ENCODE results near the gene USP26.
"Not testable (repeated sequence)": the region's sequence is repeated elsewhere in the genome, so short reads cannot be mapped to it uniquely, and the experiment has no call there.

The USP26 gene

DNA sequence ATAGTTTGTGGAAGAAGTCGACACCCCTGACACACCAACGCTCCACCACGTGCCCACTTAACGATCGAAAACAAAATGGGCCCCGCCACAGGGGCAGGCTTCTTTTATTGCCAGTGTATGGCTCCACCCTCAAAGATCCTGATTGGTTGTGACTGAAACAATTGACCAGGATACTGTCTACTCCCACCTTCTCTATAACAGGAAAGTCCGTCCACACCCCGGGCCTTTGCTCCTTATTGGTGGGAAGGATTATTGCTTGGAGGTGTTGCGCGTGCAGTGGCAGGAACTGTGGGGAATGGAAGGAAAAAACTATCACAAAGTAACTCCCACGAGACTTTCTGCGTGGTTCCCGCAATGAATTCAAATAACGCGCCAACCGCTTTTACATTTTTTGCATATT, at the start of gene USP26:
USP26 (minus strand) TSS at position 79 of the 400 bp plus-strand sequence. CDS start 68,889 bp downstream, outside the sequence.
- DNase-seq (ENCODE audit: low read depth in 3 of 3, low spot score in 1 of 3) = no peak

- no peak for DNase-seq (ENCODE audit: low read depth in 3 of 3, low spot score in 1 of 3)
Observed at GRCh38 chrX:133134282-133134681, 37.4 kb upstream of the USP26 start.

DNA sequence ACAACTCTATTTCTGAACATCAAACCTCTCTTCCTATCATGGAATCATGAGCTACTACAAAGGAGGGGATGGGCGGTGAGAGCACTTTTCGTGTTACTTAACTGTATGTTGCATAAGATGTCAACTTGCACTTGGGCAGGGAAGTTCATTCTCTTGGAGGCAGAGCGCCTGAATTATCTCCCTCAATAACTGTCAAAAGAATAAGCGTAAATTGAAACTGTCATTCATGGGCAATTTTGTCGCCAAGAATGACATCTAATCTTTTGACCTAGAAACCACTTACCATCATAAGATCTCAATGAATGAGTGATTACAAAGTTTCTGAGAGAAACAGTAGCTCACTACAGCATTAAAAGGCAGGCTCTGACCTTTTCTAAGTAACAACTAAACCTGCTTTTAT, 23.5 kb upstream of the USP26 start:
- DNase-seq (ENCODE audit: low read depth in 3 of 3, low spot score in 1 of 3) = no peak

GRCh38 chrX:133094098-133094731, 2.7 kb downstream of the USP26 start:
- DNase-seq (ENCODE audit: low read depth in 3 of 3, low spot score in 1 of 3) = no peak

DNA sequence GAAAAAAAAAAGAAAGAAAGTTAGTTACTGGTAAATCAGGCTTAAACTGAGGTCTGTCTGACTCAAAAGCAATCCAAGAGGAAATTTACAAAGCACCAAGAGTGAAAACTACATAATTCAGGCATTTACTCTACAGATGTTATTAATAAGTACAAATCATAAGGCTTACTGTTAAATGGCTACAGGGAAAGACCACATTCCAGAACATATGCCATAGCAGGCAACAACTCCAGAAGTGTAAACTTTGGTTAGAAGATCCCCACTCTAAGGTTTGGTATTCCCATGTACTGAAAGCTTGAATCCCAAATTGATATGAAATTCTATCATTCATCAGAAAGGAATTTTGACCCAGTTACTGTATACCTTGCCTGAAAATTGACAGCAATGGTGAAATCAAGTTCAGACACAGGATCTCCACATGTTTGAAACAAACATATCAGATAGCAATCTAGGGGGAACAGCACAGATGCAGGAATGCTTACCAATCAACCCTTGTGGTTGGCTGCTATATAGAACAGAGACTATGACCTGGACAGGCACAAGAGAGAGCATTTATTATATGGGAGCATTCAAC, 6.6 kb downstream of the USP26 start:
- DNase-seq (ENCODE audit: low read depth in 3 of 3, low spot score in 1 of 3) = no peak

- no peak for DNase-seq (ENCODE audit: low read depth in 3 of 3, low spot score in 1 of 3)
Observed at GRCh38 chrX:133089411-133089810, 7.5 kb downstream of the USP26 start.

DNA sequence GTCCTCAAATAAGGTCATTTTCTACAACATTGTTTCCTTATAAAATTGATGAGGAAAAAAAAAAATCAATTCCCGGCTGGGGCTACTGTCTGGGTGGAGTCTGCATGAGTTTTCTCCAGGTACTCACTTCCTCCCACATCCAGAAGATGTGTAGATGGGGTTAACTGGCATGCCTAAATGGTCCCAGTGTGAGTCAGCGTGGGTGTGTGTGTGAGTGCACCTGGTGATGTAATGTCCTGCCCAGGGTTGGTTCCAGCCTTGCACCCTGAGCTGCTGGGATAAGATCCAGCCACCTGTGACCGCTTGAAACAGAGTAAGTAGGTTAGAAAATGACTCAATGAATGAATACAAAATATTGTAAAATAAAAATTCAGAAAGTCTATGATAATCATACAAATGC, 11.1 kb downstream of the USP26 start:
- no peak for DNase-seq (ENCODE audit: low read depth in 3 of 3, low spot score in 1 of 3)

GRCh38 chrX:133085056-133085455, 11.9 kb downstream of the USP26 start:
- not testable (repeated sequence) for DNase-seq (ENCODE audit: low read depth in 3 of 3, low spot score in 1 of 3)

GRCh38 chrX:133083899-133084298, 13.0 kb downstream of the USP26 start:
- DNase-seq (ENCODE audit: low read depth in 3 of 3, low spot score in 1 of 3) = no peak

DNA sequence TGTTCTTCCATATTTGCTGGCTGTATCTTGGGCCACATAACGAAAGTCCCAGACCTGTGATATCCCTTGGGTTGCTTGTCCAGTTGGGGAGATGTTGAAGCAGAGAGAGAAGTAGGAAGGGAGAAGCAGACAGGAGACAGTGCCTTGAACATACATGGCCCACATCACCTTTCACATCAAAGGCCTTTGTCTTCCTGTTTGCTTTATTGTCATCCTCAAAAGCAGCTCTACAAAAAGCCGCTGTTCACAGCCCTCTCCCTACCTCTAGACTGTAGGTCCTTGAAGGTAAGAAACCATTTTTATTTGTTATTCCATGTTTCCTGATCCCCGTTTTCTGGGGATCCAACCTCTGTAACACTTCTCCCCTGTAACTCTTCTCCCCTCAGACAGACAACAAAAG, 14.9 kb downstream of the USP26 start:
- no peak for DNase-seq (ENCODE audit: low read depth in 3 of 3, low spot score in 1 of 3)

DNA sequence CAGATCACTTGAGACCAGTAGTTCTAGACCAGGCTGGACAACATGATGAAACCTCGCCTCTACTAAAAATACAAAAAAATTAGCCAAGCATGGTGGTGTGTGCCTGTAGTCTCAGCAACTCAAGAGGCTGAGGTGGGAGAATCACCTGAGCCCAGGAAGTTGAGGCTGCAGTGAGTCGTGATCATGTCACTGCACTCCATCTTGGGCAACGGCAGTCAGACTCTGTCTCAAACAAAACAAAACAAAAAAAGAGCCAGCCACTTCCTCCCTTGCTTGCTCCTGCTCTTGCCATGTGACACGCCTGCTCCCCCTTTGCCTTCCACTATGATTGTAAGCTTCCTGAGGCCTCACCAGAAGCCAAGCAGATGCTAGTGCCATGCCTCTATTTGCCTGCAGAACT, 19.1 kb downstream of the USP26 start:
- not testable (repeated sequence) for DNase-seq (ENCODE audit: low read depth in 3 of 3, low spot score in 1 of 3)

DNA sequence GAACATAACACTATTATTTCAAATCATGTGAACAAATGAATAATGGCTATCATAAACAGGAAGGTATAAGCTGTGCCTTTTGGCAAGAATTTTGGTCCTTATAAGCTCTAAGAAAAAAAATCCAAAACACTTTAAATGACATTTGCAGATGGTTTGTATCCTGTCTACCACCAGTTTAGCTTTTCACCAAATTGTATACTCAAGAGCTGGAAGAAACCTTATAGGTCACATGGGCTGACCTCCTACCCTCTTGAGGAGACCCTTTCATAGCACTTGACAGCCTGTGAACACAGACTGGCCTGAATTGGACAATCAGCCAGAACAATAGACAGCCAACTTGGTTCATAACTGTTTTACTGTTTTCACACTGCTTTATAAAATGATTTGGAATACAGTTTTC, 24.3 kb downstream of the USP26 start:
- no peak for DNase-seq (ENCODE audit: low read depth in 3 of 3, low spot score in 1 of 3)

GRCh38 chrX:133068461-133068860, 28.4 kb downstream of the USP26 start:
- DNase-seq (ENCODE audit: low read depth in 3 of 3, low spot score in 1 of 3) = no peak

GRCh38 chrX:133056341-133056740, 40.6 kb downstream of the USP26 start:
- no peak for DNase-seq (ENCODE audit: low read depth in 3 of 3, low spot score in 1 of 3)

- no peak for DNase-seq (ENCODE audit: low read depth in 3 of 3, low spot score in 1 of 3)
Observed at GRCh38 chrX:133054761-133055405, 42.0 kb downstream of the USP26 start.

GRCh38 chrX:133053861-133054598, 42.9 kb downstream of the USP26 start:
- DNase-seq (ENCODE audit: low read depth in 3 of 3, low spot score in 1 of 3) = no peak

DNA sequence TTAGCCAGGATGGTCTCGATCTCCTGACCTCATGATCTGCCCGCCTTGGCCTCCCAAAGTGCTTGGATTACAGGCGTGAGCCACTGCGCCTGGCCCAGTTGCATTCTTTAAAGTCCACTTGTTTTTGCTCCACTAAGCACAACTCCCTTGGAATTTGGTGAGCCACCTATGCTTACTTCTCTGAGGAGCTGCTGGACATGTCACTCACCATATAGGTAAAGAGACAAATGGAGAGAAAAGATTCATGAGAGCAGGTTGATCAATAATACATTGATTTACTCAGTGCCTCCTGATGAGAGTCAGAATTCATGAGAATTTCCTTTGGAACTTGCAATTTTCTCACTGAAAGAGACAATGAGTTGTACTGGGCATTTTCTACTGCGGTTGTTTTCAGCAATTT, 48.2 kb downstream of the USP26 start:
- DNase-seq (ENCODE audit: low read depth in 3 of 3, low spot score in 1 of 3) = no peak

- DNase-seq (ENCODE audit: low read depth in 3 of 3, low spot score in 1 of 3) = no peak
Observed at GRCh38 chrX:133046601-133047000, 50.3 kb downstream of the USP26 start.

- DNase-seq (ENCODE audit: low read depth in 3 of 3, low spot score in 1 of 3) = no peak
Observed at GRCh38 chrX:133045986-133046385, 50.9 kb downstream of the USP26 start.

GRCh38 chrX:133044145-133044786, 52.6 kb downstream of the USP26 start:
- DNase-seq (ENCODE audit: low read depth in 3 of 3, low spot score in 1 of 3) = not testable (repeated sequence)

GRCh38 chrX:133042260-133042659, 54.6 kb downstream of the USP26 start:
- DNase-seq (ENCODE audit: low read depth in 3 of 3, low spot score in 1 of 3) = no peak
